Head of caudate nucleus (tissue), 42 donors: Measurements from ENCODE around the gene CACNA1G.
A peak's percentile ranks its signal among the peaks of the same experiment; 100 is the strongest.

Experiments
- DNase-seq, 42 donors: peaks; one replicate each; pipeline versions ENCODE4 v3.0.0 to v3.0.0-alpha.2; 2020 to 2021; ENCODE audit warnings: mixed read lengths in 7 of 42
- intact Hi-C: fragments of 100-400 bp; cut with DNase I; formaldehyde crosslinking; loops from one replicate; pipeline ENCODE4 v1.15.0; 2022

Gene CACNA1G

DNA sequence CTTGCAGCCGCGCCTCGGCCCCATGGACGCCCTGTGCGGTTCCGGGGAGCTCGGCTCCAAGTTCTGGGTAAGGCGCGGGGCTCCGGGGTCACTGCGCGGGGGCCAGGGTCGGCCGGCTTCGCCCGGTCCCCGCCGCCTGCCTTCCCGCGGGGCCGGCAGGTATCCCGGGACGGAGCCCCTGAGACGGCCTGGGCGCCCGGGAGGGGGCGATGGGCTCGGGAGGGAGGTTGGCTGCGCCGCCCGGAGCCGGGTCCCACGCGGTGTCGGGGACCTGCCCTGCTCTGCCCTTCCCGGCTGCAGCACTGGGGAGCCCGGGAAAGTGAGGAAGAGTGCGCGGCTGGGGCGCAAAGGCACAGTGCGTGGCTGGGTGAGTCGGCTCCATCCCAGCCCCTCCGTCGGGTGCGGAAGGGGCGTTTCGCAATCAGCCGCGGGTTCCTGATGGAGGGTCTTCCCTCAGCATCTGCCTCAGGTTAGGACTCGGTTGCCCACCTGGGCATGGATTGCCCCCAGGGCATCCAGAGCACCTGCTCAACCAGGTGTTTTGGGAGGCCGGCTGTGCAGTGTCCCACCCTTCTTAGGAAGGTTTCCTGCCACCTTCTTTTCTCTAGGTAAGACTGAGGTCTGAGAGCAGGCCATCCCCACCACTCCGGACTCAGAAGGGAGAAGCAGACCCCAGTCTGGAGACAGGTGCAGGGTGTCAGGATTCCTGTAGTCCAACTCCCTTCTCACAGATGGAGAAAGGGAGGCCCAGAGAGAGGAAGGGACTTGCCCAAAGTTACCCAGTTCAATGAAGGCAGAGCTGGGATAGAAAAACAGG is 74.6 kb downstream of the CACNA1G start:
- DNase-seq: no peak
- intact Hi-C loops: no loop called here

DNA sequence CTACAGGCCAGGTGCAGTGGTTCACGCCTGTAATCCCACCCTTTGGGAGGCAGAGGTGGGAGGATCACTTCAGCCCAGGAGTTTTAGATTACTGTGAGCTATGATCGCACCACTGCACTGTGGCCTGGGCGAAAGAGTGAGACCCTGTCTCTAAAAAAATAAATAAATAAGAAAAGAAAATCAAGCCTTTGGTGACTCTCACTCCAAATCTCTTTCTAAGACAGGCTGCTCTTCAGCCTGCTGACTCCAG is 75.1 kb downstream of the CACNA1G start:
- no peak for DNase-seq
- intact Hi-C loops: no loop called here

DNA sequence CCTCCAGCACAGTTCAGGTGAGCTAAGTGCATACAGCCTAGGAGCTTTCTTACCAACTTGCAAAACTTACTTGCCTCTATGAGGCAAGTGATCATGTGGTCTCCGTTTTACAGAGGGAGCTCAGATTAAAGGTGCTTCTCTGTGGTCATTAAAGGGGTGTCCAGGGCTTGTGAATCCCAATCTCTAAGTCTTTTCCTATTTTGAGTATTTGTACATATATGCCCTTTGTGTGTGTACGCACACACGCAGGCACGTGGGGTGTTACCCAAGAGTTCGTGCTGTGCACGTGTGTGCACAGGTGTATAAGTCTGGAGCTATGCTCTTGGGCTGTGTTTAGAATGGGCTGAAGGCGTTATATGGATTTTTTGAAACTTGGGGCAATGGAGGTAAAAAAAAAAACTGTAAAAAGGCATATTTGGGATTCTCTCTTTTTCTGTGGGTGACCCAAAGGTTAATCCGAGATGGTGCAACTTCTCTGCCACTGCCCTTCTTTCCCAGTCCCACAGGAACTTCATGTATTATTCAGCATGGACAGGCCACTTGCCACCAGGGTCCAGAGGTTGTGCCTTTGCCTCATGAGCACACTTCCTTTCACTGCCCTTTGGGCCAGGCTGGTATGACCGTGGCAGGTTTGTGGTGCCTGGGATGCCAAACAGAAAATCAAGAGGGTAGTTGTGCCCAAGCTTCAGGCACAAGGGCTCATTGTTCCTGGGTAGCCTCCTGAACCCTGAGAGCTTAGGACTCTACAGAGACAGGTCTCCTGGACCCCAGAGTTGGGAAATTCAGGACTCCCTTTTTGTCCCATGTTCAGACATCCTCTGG is 75.7 kb downstream of the CACNA1G start:
- DNase-seq: no peak
- intact Hi-C loops: no loop called here

DNA sequence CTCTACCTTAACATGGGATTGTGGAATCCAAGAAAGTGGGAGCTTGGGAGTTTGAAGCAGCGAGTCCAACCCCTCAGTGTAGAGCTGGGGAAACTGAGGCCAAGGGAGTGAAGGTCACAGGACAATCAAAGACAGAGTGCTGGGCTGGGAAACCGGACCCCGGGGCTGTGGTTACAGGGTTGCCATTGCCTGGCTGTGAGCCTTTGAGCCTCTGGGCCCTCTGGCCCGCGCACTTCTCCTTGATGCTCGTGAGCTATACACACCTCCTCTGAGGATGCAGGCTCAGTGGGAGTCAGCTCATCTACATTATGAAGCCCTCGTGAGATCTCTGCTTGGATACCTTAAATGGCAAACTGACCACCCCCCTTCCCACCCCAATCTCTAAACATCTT is 76.3 kb downstream of the CACNA1G start:
- DNase-seq: no peak
- intact Hi-C loops: no loop called here

DNA sequence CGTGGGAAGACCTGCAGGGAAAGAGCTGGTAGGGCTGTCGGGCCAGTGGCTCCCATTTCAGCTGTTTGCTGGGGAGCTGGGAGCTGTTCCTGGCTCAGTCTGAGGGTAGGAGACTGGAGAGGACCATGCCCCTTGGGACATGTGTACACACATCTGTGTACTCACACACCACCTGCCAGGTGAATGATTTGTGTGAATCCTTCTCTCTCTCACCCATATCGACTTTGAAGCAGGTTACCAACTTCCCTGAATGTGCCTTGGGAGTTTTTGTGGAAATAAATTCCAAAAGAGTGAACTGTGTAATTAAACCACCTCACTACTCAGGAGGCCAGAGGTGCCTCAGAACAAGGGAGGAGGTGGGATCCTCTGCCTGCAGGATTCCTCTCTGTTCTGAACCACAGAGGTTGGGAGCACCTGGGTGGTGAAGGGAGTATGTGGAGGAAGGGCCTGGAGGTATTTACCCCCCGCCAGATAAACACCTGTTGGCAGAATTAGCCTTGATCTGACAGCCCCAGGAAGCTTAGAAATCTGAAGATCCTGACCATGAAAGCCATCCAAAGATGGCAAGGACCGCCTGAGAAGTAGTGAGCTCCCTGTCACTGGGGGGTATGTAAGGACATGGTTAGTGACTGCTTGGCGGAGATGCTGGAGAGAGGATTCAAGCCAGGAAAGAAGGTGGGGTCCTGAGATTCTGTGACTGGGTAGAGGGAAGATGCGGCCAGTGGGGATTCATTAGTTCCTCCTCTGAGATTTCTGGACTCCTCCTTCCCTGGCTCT is 77.5 kb downstream of the CACNA1G start:
- no peak for DNase-seq
- intact Hi-C loops: no loop called here

DNA sequence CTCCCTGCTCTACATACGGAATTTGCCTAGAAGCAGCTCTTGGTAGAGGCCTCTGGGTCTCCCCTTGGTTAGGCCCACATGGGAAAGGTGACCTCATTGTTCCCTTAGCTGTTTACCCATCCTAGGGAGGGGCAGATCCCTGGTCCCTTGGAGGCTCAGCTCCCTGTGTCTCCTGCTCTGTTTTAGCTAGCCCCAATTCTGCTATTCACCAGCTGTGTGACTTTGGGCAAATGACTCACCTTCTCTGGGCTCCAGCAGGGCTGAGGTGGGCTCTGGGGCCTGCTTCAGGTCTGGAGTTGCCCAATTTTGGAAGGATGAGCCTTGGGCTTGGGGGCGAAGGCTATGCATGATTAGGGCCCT is 78.1 kb downstream of the CACNA1G start:
- DNase-seq: no peak
- intact Hi-C loops: no loop called here

DNA sequence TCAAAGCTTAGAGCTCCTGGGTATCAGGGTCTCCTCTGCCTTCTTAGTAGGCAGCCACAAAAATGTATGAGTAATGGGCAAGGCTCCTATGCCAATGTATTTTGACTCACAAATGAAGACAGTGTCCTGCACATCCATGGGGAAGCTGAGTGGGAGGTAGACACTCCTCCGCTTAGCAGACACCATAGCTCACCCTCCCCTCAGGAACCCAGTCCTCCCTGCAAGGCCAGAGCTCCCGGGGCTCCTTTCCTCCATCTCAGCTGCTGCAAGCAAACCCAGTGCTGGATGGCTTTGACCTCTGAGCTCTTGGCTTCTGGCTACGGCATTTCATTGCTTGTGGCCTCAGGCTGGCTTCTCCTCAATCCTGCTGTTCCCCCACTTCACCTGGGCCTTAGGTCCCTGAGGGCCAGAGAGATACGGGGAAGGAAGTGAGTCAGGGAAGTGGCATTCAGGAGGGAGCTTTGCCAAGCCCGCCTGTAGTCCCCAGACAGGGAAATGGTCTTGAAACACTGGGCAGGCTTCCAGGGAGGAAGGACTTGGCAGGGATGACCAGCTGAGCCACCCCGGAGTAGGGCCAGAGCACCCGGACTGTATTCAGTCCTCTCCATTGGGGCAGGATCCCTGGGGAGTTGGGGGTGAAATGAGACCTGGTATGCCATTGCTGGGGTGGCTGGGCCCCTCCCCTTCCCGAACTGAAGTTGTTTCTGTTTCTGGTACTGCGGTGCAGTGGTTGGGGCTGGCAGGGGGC is 78.6 kb downstream of the CACNA1G start:
- intact Hi-C loops: no loop called here
- peak in 41 of 42 donors; percentile 28 to 86 (median 67) for DNase-seq

DNA sequence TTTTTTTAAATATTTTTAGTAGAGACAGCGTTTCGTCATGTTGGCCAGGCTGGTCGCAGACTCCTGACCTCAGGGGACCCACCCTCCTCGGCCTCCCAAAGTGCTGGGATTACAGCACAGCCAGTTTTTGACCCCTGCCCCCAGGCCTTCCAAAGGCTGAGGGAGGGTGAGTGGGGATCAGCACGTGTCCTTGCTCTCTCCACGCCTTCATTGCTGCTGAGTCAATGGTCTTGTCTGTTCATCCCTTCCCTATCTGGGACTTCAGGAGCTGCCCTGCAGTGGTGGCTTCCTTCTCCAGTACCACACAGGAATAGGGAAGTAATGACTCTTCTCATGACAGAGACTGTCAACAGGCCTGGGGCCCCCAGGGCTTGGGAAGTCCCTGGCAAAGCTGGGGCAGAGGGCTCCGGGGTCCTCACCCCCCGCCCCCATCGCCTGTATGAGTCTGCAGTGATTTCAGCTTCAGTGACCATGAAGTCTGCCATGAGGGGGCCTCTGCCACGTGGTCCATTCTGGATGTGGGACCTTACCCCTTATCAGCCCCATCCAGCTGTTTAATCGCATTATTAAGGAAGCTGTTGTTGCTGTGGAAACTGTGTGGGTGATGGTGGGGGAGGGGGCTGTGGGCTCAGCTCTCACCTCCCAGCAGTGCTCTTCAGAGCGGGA is 80.3 kb downstream of the CACNA1G start:
- DNase-seq: peak in 6 of 42 donors; percentile 10 to 51 (median 26)
- intact Hi-C loops: no loop called here

DNA sequence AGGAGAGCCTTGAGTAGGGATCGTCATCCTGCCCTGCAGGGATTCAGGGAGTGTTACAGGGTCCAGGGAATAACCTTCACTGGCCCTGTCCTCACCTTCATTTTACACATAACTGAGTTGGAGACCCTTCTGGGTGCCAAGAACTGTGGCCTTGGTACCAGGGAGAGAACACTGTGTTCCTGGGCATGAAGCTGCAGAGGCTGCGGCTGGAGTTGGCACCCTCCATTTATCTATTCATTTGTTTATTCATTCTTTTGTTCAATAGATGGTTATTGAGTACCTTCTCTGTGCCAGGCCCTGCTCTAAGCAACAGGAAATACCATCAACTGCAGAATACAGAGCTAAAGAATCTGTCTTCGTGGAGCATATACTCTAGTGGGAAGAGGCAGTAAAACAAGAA is 80.8 kb downstream of the CACNA1G start:
- intact Hi-C loops: no loop called here
- DNase-seq: no peak

DNA sequence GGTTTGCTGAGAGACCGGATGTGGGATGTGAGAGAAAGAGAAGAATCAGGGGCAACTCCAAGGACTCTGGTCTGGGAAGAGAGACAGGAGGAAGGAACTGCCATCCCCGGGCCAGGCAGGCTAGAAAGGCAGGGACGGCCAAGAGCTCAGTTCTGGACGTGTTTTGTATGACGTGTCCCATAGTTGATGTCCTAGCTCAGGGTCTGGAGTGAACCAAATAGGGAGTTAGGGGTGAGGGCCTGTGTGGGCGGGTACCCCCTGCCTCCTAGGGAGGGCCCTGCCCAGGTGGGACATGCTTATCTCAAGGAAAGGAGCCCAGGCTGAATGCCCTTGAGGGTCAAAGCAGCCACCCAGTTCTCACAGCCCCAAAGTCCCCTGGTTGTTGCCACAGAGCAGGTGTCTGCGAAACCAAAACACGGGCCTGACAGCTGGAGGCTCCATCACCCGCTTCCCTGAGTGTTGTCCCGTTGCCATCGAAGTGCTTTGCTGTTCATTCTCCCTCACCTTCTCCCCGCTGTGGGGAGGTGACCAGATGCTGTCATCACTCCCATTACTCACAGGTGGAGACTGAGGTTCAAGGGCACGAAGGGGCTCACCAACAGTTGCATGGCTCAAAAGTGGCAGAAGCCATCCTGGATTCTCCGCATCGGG is 81.7 kb downstream of the CACNA1G start:
- intact Hi-C loops: no loop called here
- no peak for DNase-seq

DNA sequence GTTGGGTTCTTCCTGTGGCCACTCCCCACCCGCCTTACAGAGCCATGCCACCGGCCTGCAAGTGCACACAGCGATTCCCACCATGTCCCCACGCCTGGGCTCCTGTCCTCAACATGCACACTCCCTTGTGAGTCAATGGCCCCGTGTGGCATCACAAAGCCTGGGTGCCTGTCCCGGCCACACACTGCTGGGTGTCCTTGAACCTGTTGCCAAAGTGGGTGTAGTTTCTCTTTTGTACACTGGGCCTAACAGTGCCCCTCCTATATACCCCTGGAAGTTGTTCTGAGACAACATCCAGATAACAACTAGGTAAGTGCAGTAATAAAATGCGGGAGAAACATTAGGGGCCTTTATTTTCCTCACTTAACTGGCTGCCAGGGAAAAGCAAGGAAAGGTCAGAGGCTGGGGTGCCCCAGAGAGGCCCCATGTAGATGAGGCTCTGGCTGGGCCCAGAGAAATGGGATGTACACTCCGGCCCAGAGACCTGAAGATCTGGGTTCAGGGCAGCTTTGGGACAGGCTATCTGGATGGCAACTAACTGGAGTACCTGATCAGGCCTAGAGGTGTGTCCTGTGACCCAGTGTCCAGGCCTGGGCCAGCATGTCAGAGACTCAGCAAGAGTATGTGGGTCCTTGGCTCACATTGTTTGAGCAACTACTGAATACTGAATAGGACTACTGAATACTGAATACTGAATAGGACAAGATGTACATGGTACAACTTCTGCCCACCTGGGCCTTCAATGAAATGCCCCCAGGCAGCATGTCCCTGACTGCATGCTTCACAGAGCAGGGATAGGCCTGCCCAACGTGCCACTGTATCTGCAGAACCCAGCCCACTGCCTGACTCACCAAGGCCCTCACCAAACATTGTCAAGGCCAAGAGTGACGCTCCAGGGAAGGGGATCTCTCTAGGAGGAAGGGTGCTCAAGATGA is 82.5 kb downstream of the CACNA1G start:
- intact Hi-C loops: no loop called here
- DNase-seq: no peak

DNA sequence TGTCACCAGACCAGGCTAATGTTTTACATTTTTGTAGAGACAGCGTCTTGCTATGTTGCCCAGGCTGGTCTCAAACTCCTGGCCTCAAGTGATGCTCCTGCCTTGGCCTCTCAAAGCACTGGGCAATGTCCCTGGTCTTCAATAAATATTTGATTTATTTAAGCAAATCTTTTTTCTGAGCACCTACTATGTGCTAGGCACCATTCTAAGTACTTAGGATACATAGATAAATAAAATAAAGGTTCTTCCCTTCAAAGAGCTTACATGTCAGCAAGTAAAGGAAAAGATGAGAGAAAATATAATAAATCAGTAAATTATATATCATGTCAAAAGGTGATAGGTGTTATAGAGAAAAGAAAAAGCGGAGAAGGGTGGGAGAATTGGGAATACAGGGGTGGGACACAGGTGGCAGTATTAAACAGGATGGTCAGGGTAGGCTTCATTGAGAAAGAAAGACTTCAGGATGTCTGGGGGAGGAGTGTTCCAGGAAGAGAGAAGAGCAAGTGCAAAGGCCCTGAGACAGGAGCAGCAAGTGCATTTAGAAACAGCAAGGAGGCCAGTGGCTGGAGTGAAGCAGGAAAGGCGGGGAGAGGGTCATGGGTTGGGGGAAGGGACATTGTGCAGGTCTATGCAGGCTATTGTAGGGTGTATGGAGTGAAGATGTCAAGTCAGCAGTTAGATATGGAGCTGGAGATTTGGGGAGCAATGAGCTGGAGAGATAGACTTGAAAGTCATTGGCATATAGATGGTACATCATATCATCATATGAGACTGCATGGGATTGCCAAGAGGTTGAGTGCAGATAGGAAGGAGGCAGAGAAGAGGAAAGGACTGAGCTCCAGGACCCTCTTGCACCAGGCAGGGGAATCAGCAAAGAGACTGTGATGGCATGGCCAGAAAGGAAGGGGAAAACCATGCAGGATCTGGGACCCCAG is 85.5 kb downstream of the CACNA1G start:
- intact Hi-C loops: no loop called here
- no peak for DNase-seq

DNA sequence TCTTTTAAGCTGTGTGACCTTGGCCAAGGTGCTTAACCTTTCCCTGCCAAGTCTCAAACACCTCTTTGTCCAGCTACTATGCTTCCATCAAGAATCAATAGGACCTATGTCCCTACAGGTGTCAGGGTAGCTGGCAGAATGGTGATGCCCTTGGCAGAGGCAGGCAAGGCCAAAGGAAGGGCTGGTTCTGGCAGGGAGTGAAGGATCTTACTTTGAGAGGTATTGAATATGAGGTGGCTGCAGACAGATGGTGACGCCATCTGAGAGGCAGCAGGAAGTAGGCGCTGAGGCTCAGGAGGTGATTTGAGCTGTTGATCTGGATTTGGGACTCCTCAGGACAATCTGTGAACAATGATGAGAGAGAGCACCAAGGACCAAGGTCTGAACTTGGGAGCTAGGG is 86.7 kb downstream of the CACNA1G start:
- intact Hi-C loops: no loop called here
- no peak for DNase-seq

DNA sequence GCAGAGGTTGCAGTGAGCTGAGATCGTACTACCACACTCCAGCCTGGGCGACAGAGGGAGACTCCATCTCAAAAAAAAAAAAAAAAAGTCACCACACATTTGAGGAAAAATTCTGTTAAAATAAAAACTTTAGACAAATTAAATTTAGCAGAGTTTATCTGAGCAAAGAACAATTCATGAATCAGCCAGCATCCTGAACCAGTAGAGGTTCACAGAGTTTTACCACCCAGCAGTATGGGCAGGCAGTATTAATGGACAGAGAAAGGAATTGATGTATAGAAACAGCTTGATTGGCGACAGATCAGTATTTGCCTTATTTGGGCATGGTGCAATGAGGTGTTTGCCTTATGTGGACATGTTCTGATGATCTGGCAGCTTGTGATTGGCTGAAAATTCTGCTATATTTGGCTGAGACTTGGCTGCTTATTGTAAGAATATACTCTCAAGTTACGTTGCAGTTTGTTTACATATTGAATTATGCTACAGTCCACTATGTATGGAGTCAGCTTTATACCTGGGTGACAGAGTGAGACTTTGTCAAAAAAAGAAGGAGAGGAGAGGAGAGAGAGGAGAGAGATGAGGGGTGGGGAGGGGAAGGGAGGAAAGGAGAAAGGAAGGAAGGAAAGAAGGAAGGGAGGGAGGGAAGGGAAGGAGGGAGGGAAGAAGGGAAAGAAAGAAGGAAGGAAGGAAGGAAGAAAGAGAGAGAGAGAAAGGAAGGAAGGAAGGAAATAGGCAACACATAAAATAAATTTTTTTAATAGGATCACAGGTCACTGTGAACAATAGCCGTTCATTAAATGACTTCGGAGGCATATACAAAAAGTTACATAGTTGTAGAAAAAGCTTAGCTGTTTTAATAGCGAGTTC is 88.8 kb downstream of the CACNA1G start:
- DNase-seq: no peak
- intact Hi-C loops: no loop called here

DNA sequence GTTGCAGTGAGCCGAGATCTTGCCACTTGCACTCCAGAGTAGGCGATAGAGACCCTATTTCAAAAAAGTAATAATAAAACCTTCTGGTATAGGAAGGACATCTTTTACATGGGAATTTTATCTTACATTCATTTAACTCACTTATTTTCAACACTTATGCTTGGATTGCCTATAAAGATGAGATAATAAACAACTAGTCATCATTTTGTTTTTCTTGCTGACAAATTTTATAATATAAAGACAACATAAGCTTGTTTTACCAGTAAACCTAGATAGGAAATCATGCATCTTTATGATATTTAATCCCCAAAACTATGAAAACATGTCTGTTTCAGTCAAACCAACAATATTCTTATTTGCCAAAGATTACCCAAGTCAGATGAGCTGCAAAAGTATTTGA is 91.1 kb downstream of the CACNA1G start:
- DNase-seq: no peak

More for the DNA sequence above, 91.1 kb downstream of the CACNA1G start:
- intact Hi-C loops: no loop called here
